ENCODE results near the gene ITGA5. TPM values are rescaled to one million over a fixed set of nuclear protein-coding genes. Genes with fewer than 3 reads are reported as not detected.

ITGA5 gene
- polyA plus RNA-seq, 1 donor (not counting 4 experiments of a cell fraction or from before 2014, with no cell fraction given) = 47.9 TPM

GRCh38 chr12:54349679-54350078 lies 69.4 kb downstream of the ITGA5 start:
- no peak overlapping the region for H3K27ac ChIP-seq (ENCODE audit: control insufficient read depth, insufficient read depth, low read length)
- dilution Hi-C loops (cut with MboI; ENCODE audit: extremely low pct_ligation_motif_present, low sequenced_read_pairs) = no loop called here
- no peaks in the 10 kb centered on the region for H3K79me2 ChIP-seq (ENCODE audit: control insufficient read depth, insufficient read depth, low read length)
- TF ChIP-seq EZH2 (IDR thresholded peaks at IDR 0.05; ENCODE audit: low read length) (no peak), CTCF (optimal IDR thresholded peaks at IDR 0.05 in 1 of 3, IDR thresholded peaks at IDR 0.05 in 1 of 3, conservative IDR thresholded peaks at IDR 0.05 in 1 of 3; ENCODE audit: extremely low read depth in 1 of 3, insufficient read depth in 2 of 3, low read length in 3 of 3) (no peak)
- no peaks in the 10 kb centered on the region for H3K27me3 ChIP-seq (ENCODE audit: control insufficient read depth, extremely low read depth, insufficient read depth, low read length)
- H3K4me1 ChIP-seq (ENCODE audit: control insufficient read depth, extremely low read depth, insufficient read depth, low read length) = no peaks in the 10 kb centered on the region
- FAIRE-seq (no peak), DNase-seq (ENCODE audit: low read depth, low spot score) (no peak)
- H3K9ac ChIP-seq (ENCODE audit: control insufficient read depth, extremely low read depth, insufficient read depth, low read length) = no peak overlapping the region
- H4K20me1 ChIP-seq (ENCODE audit: control insufficient read depth, extremely low read depth, insufficient read depth, low read length) = no peaks in the 10 kb centered on the region
- no peak overlapping the region for H3K4me3 ChIP-seq (ENCODE audit: control insufficient read depth in 2 of 3, extremely low read depth in 1 of 3, insufficient read depth in 2 of 3, low read depth in 1 of 3, low read length in 3 of 3)
- no peak overlapping the region for H2AFZ ChIP-seq (ENCODE audit: control insufficient read depth, low read length)
- H3K4me2 ChIP-seq (ENCODE audit: control insufficient read depth, extremely low read depth, insufficient read depth, low read depth, low read length) = no peak overlapping the region
- H3K9me1 ChIP-seq (ENCODE audit: control insufficient read depth, extremely low read depth, insufficient read depth, low read length) = no peaks in the 10 kb centered on the region
- peaks cover 20 to 38% of the 10 kb centered on the region in 2 experiments for H3K36me3 ChIP-seq (ENCODE audit: control insufficient read depth in 2 of 2, extremely low read depth in 1 of 2, insufficient read depth in 2 of 2, low read length in 2 of 2)
- H3K9me3 ChIP-seq (ENCODE audit: control insufficient read depth, low read depth, low read length) = no peaks in the 10 kb centered on the region

GRCh38 chr12:54349036-54349435 lies 70.0 kb downstream of the ITGA5 start:
- DNase-seq (ENCODE audit: low read depth, low spot score) = no peak
- dilution Hi-C loops (cut with MboI; ENCODE audit: extremely low pct_ligation_motif_present, low sequenced_read_pairs) = no loop called here
- Histone ChIP-seq H3K4me3 (ENCODE audit: control insufficient read depth in 2 of 3, extremely low read depth in 1 of 3, insufficient read depth in 2 of 3, low read depth in 1 of 3, low read length in 3 of 3) (no peak overlapping the region), H3K27ac (ENCODE audit: control insufficient read depth, insufficient read depth, low read length) (no peak overlapping the region), H3K9ac (ENCODE audit: control insufficient read depth, extremely low read depth, insufficient read depth, low read length) (no peak overlapping the region), H3K4me1 (ENCODE audit: control insufficient read depth, extremely low read depth, insufficient read depth, low read length) (no peaks in the 10 kb centered on the region), H3K36me3 (ENCODE audit: control insufficient read depth in 2 of 2, extremely low read depth in 1 of 2, insufficient read depth in 2 of 2, low read length in 2 of 2) (peaks cover 20 to 39% of the 10 kb centered on the region in 2 experiments), H3K9me1 (ENCODE audit: control insufficient read depth, extremely low read depth, insufficient read depth, low read length) (no peaks in the 10 kb centered on the region), H3K79me2 (ENCODE audit: control insufficient read depth, insufficient read depth, low read length) (no peaks in the 10 kb centered on the region), H3K27me3 (ENCODE audit: control insufficient read depth, extremely low read depth, insufficient read depth, low read length) (no peaks in the 10 kb centered on the region), H2AFZ (ENCODE audit: control insufficient read depth, low read length) (no peak overlapping the region), H4K20me1 (ENCODE audit: control insufficient read depth, extremely low read depth, insufficient read depth, low read length) (no peaks in the 10 kb centered on the region), H3K4me2 (ENCODE audit: control insufficient read depth, extremely low read depth, insufficient read depth, low read depth, low read length) (no peak overlapping the region), H3K9me3 (ENCODE audit: control insufficient read depth, low read depth, low read length) (no peaks in the 10 kb centered on the region)
- no peak for FAIRE-seq
- TF ChIP-seq EZH2 (IDR thresholded peaks at IDR 0.05; ENCODE audit: low read length) = no peak

Other genes starting within 250 kb of the ITGA5 start
- 38.6 to 45.3 TPM (median 39.6 TPM) in 3 replicates for gene SMUG1, start 230.3 kb downstream of the ITGA5 start, polyA plus RNA-seq
- gene CBX5, start 139.1 kb downstream of the ITGA5 start, polyA plus RNA-seq = 15.5 to 25.8 TPM (median 23.3 TPM) in 3 replicates
- gene HNRNPA1, start 138.5 kb downstream of the ITGA5 start, polyA plus RNA-seq = 269 to 1,061 TPM (median 583 TPM) in 3 replicates
- 0.09 to 0.42 TPM (median 0.25 TPM) in 3 replicates for gene NFE2, start 118.3 kb downstream of the ITGA5 start, polyA plus RNA-seq
- gene COPZ1, start 94.1 kb downstream of the ITGA5 start, polyA plus RNA-seq = 208 to 280 TPM (median 237 TPM) in 3 replicates
- gene GPR84, start 54.8 kb downstream of the ITGA5 start, polyA plus RNA-seq = 0.08 to 0.17 TPM (median 0.12 TPM) in 3 replicates
- 11.4 to 20.1 TPM (median 13.3 TPM) in 3 replicates for gene ZNF385A, start 34.5 kb downstream of the ITGA5 start, polyA plus RNA-seq
- gene GTSF1, start 54.3 kb upstream of the ITGA5 start, polyA plus RNA-seq = 0.10 TPM in 1 of 3 replicates, not detected in the others
- 0.03 TPM in 1 of 3 replicates, not detected in the others for gene NCKAP1L, start 78.5 kb upstream of the ITGA5 start, polyA plus RNA-seq
- gene PDE1B, start 130.3 kb upstream of the ITGA5 start, polyA plus RNA-seq = not detected in 3 replicates
- gene PPP1R1A, start 169.4 kb upstream of the ITGA5 start, polyA plus RNA-seq = not detected in 3 replicates
- not detected in 3 replicates for gene LACRT, start 215.6 kb upstream of the ITGA5 start, polyA plus RNA-seq
- not detected in 3 replicates for gene DCD, start 229.1 kb upstream of the ITGA5 start, polyA plus RNA-seq